Sigmoid colon (tissue), 3 donors: ENCODE results near the gene COL4A3.

Source experiments
- POLR2A ChIP-seq, 2 donors: fragments of 450-650 bp; IDR thresholded peaks; one replicate each; pipeline ENCODE4 v1.6.1; 2016; ENCODE audit warnings: antibody characterized with exemption in 2 of 2, mild to moderate bottlenecking in 2 of 2, moderate library complexity in 2 of 2
- TF ChIP-seq, protein P1 (sequence below), 4 experiments: fragments of 450-650 bp in 3 of 4; fragments of 200-600 bp in 1 of 4; IDR thresholded peaks; one replicate each; pipeline ENCODE4 v1.5.1; 2016 to 2019; ENCODE audit warnings: antibody characterized with exemption in 4 of 4, mild to moderate bottlenecking in 3 of 4, moderate library complexity in 2 of 4

DNA sequence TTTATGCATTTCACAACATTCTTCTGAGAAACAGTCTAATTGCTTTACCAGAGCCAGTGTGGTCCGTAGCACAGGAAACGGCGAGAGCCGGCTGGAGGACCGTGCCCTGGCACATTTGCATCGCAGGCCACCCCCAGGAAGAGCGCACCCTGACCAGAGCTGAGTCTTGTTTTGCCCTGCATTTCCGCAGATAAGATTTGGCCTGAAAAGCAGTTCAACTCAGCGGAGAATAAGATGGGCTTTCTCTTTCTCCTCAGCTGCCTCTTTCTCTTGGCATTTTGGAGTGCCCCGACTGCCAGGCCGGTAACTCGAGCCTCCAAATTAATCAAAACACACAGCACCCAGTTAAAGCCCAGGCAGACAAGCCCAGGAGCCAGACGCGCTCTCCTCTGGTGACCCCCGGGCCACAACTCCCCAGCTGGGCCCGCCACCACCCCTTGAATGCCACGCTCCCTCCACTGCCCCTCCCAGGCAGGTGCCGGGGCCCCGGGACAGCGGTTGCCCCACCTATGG lies 883 bp upstream of the COL4A3 start:
- TF ChIP-seq, protein P1, sequence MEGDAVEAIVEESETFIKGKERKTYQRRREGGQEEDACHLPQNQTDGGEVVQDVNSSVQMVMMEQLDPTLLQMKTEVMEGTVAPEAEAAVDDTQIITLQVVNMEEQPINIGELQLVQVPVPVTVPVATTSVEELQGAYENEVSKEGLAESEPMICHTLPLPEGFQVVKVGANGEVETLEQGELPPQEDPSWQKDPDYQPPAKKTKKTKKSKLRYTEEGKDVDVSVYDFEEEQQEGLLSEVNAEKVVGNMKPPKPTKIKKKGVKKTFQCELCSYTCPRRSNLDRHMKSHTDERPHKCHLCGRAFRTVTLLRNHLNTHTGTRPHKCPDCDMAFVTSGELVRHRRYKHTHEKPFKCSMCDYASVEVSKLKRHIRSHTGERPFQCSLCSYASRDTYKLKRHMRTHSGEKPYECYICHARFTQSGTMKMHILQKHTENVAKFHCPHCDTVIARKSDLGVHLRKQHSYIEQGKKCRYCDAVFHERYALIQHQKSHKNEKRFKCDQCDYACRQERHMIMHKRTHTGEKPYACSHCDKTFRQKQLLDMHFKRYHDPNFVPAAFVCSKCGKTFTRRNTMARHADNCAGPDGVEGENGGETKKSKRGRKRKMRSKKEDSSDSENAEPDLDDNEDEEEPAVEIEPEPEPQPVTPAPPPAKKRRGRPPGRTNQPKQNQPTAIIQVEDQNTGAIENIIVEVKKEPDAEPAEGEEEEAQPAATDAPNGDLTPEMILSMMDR (IDR thresholded peaks at IDR 0.05): no peak
- no peak for TF ChIP-seq POLR2A (IDR thresholded peaks at IDR 0.05)
